ENCODE data around the gene FERMT3.
"Not testable (repeated sequence)": the region's sequence is repeated elsewhere in the genome, so short reads cannot be mapped to it uniquely, and the experiment has no call there.

The FERMT3 gene

DNA sequence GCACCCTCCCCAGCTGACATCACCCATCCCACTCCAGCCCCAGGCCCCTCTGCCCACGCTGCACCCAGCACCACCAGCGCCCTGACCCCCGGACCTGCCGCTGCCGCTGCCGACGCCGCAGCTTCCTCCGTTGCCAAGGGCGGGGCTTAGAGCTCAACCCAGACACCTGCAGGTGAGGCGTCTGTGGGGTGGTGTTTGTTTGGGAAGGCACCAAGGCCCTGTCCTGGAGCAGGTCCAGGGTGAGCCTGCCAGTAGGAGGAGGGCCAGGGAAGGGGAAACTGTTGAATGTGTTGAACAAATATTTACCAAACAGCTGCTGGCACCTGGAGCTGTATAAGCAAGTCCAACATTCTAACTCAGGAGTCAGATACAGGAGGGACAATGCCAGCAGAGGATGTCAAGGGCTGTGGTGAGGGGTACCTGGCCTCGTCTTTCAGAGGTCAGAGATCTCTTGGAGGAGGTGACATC is 31.0 kb downstream of the FERMT3 start:
- FAIRE-seq: peak; percentile 30

GRCh38 chr11:64238076-64238475 is 31.6 kb downstream of the FERMT3 start:
- FAIRE-seq: no peak

GRCh38 chr11:64238999-64239398 is 32.5 kb downstream of the FERMT3 start:
- FAIRE-seq: no peak

DNA sequence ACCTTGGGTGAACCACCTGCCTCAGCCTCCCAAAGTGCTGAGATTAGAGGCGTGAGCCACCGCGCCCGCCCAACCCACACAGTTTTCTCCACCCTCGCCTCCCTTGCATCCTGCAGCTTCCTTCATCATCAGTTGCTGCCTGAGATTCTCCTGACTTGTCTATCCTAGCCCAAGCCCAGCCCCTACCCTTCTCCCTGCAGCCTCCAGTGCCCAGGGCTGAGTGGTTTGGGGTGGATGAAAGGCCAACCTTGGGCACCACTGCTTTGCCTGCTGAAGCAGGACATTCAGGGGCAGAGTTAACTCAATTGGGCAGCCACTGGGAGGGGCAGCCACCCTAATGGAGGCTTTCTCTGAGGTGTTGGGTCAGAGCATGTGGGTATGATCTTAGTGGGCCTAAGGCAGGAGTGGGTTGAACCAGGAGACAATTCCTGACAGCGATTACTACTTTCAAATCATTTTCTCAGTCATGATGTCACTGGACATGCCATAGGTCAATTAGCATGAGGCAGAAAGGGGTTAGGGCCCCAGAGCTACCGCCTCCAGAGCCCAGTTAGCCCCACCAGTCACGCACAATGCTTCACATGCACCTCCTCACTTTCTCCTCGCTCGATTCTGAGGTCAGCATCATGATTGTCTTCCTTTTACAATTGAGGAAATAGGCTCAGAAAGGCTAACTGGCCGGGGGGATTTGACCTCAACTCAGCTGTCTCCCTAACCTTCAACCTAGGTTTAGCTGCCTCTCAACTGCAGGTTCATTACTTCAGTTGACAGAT is 33.3 kb downstream of the FERMT3 start:
- no peak for FAIRE-seq

- no peak for FAIRE-seq
Observed at GRCh38 chr11:64240435-64241240, 34.1 kb downstream of the FERMT3 start, which contains the start of gene FKBP2. Gene FKBP2 (plus strand): TSS chr11:64241095. CDS start chr11:64242388, 1,293 bp downstream.

DNA sequence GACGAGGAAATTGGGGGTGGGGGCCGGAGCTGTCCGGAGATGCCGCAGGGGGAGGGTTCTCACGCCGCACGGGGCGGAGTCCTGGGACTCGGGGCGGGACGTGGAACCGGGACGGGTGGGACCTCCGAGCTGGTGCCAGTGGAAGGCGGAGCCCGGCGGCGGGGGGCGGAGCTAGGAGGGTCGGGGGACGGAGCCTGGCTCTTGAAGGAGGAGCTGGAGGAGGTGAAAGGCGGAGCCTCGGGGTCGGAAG is 34.6 kb downstream of the FERMT3 start:
- no peak for FAIRE-seq

GRCh38 chr11:64241491-64242374 is 35.2 kb downstream of the FERMT3 start:
- FAIRE-seq: no peak

DNA sequence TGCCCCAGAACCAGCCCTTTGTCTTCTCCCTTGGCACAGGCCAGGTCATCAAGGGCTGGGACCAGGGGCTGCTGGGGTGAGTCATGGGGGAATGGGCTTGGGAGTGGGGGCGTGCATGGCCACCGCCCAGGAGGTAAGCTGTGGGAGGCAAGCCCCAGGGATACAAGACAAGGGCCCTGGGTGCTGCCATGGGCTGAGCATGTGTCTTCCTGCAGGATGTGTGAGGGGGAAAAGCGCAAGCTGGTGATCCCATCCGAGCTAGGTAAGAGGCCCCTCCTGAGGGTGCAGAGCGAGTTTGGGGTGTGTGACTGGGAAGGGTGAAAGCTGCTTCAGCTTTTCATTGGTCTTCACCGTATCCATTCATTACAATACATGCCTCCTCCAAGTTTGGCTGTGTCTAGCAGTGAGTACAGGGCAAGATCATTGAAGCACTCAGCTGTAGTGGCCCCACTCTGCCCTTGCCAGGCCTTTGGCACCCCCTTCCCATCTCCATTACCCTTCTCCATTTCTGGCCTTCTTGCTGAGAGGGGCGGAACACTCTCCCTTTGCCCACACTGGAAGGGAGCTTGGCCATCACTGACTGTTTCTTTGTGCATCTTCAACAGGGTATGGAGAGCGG is 36.8 kb downstream of the FERMT3 start:
- no peak for FAIRE-seq

GRCh38 chr11:64244107-64244506 is 37.6 kb downstream of the FERMT3 start:
- no peak for FAIRE-seq

GRCh38 chr11:64244966-64245365 is 38.4 kb downstream of the FERMT3 start:
- FAIRE-seq: no peak

GRCh38 chr11:64245401-64245796 is 38.9 kb downstream of the FERMT3 start:
- no peak for FAIRE-seq

DNA sequence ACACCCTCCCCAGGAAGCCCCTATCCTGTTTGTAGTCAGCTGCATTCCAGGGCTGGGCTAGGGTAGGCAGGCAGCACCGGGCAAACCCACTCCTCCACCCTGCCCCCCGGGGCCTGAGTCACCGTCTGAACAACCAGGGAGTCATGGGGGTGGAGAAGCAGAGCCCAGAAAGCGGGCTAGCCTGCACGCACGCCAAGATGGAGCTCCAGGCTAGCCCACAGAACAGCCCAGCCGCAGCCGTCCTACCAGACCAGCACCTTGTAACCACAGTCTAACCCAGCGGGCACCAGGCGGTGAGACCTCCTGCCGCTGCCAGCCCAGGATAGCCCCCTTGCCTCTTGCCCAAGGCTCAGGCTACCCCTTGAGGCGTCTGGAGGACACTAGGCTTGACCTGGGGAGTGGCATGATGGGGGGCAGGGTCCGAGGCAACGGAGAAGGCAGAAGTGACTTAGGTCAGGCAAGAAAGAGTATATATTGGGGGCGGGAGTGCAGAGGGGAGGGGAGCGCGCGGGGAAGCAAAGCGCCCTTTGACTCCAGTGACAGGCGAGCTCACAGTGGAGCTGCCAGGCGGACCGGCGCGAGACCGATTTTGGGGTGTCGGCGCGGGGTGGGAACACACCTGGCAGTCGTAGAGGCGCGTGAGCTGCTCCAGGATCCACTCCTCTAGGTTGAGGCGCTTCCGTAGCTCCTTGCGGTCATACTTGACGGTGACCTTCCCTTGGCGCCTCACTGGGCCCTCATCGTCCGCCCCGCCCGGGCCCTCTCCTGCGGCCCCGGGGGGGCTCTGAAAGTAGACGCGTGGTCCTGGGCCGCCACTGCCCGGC is 39.5 kb downstream of the FERMT3 start:
- FAIRE-seq: no peak

- not testable (repeated sequence) for FAIRE-seq
Observed at GRCh38 chr11:64246621-64246870, 40.0 kb downstream of the FERMT3 start.

GRCh38 chr11:64246871-64247728 is 40.6 kb downstream of the FERMT3 start, which contains the start of gene PPP1R14B:
Gene PPP1R14B (minus strand): TSS chr11:64246943. CDS start chr11:64246673, 270 bp downstream.
- FAIRE-seq: no peak

- FAIRE-seq: no peak
Observed at GRCh38 chr11:64247729-64248531, 41.4 kb downstream of the FERMT3 start.

DNA sequence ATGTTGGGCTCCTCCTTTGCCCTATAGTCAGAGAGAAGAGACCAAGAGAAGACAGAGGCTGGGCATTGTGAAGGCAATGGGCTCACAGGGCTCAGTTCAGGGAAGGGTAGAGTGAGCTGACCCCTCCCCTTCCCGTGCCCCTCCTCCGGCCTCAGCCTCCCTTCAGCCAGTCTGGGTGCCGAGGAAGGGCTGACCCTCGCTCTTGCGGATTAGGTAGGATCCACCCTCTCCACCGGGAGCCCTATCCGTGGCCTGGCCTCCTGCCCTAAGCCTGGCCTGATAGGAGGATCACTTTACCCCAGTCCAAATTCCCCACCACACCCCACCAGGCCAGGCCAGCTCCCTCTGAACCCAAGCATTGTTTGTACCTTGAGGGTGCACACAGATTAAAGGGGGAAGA is 42.1 kb downstream of the FERMT3 start:
- no peak for FAIRE-seq

- no peak for FAIRE-seq
Observed at GRCh38 chr11:64249038-64249437, 42.5 kb downstream of the FERMT3 start.

DNA sequence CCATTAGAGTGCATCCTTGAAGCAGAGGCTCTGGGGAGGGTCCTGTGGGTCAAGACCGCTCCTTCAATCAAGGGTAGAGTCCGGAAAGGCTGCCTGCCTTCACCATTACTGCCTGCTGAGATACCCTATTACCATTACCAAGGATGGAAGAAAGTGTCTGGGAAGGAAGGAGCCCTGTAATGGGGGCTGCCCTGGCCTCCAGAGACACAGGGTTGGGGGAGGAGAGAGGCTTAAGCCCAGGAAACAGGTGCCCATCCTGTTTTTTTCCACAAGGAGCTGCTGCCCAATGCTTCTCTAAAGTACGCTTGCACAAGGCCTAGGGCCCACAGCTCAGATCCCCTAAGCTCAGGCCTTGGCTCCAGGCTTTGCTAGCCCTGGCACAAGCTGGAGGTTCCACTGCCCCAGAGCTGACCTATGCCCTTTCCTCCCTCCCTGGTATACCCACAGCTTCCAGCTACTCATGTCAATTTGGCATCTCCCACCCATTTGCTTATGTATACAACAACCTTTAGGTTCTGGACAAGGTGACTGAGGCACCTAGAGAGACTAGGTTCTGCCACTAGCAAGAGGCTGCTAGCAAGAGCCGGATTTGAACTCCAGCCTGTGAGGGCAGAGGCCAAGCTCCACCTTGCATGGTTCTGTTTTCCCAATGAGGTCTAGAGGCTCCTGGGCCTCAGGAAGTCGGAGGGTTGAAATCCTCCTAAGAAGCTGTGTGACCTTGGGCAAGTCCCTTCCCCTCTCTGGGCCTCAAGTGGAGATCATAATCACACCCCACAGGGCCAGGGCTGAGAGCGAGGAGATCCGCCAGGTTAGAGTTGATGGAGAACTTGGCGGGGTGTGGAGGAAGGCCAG is 43.3 kb downstream of the FERMT3 start:
- FAIRE-seq: no peak

GRCh38 chr11:64250415-64251015 is 44.0 kb downstream of the FERMT3 start:
- FAIRE-seq: no peak
